ENCODE measurements around the gene RAB3C.

- TF ChIP-seq POLR2A (IDR thresholded peaks at IDR 0.05), result no peak
- no peak for TF ChIP-seq EP300 (IDR thresholded peaks at IDR 0.05)
- no peak for TF ChIP-seq CTCF (IDR thresholded peaks at IDR 0.05)
These were observed 133.8 kb downstream of the RAB3C start for GRCh38 chr5:58716713-58717112.
